Activated T-cell treated with anti-CD3 and anti-CD28 coated beads, Interleukin-2, amount 50 U/mL, for 4 hours (primary cell): ENCODE results near the gene AXL. TPM values are rescaled to one million over a fixed set of nuclear protein-coding genes. Genes with fewer than 3 reads are reported as not detected.

ENCODE experiments used
- ATAC-seq, 2 donors: fragments of 200-7000 bp; cut with Tn5 transposase; one replicate each; pipeline ENCODE4 v1.10.0; 2021
- DNase-seq: peaks from one replicate; pipeline ENCODE4 v3.0.0-alpha.2; 2020
- H3K27me3 Mint-ChIP-seq: one replicate; pipeline ENCODE4 v1.8.0; 2021; ENCODE audit warnings: low read depth, mixed read lengths
- H3K36me3 Mint-ChIP-seq: one replicate; pipeline ENCODE4 v1.8.0; 2022; ENCODE audit warnings: mixed read lengths; ENCODE audit not compliant: insufficient read depth
- H3K4me1 Mint-ChIP-seq: one replicate; pipeline ENCODE4 v1.8.0; 2021; ENCODE audit warnings: low read depth, mixed read lengths
- H3K4me3 Mint-ChIP-seq: one replicate; pipeline ENCODE4 v1.8.0; 2021; ENCODE audit warnings: mild to moderate bottlenecking, moderate library complexity, mixed read lengths
- H3K9me3 Mint-ChIP-seq: one replicate; pipeline ENCODE4 v1.8.0; 2021; ENCODE audit warnings: mixed read lengths
- total RNA-seq, 3 donors: library from RNA; stranded (reverse); gene quantifications; one replicate each; pipeline ENCODE4 v1.2.1, GENCODE V29; 2021

The AXL gene
- total RNA-seq, 3 donors from 2014 or later = 0.08 to 0.40 (median 0.30) TPM

DNA sequence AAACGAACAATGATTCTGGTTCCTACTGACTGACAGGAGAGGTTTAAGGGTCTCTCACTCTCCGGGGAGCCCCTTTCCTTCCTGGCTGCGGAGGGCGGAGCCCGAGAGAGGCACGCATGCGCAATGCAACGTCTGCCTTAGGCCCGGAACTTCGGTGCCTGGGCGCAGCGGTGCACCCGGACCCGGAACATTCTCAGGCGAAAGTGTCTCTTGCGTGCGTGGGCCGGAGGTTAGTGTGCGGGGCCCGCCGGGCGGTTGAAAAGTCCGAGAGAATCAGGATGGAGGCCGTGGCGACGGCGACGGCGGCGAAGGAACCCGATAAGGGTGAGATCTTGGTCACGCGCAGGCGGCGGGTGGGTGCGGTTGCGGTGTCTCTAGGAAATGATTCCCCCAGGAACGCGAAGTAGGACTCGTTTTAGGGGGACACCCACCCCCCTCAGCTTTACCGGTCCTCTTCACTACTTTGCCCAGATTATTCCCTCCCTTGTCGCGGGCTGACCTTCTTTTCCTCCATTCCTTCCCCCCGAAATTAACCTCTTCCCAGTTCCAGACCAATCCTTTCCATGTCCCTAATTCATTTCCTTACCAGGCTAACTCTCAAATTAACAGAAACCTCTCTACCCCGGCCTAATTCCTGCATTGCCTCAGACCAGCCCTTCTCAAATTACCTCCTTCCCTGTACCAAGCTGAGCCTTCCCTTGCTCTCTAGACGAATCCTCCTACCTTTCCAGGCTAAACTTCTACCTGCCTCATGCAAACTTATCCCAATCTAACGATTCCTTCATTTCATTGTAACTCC, 91.2 kb downstream of the AXL start, which contains the start of gene CCDC97:
CCDC97 (plus strand) TSS at position 140 of the 799 bp plus-strand sequence; CDS start at position 279, 139 bp downstream.
- Mint-ChIP-seq H3K4me3 (peak within 1 kb of the TSS; percentile 97), H3K4me1 (peaks cover 69% of the 10 kb centered on the region), H3K36me3 (peaks cover 23% of the 10 kb centered on the region), H3K9me3 (no peaks in the 10 kb centered on the region), H3K27me3 (no peaks in the 10 kb centered on the region)
- ATAC-seq (peak; percentile 70 to 77), DNase-seq (peak; percentile 85)

DNA sequence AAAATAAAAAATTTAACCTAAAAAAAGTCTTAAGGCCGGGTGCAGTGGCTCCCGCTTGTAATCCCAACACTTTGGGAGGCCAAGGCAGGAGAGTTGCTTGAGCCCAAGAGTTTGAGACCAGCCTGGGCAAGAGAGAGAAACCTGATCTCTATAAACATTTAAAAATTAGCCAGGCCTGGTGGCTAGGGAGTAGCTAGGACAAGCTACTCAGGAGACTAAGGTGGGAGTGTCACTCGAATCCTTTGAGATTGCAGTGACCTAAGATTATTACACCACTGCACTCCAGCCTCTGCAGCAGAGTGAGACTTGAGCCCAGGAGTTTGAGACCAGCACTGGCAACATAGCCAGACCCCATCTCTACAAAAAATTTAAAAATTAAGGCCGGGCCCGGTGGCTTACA, 92.0 kb downstream of the AXL start:
- no peaks in the 10 kb centered on the region for H3K27me3 Mint-ChIP-seq
- H3K36me3 Mint-ChIP-seq = peaks cover 22% of the 10 kb centered on the region
- H3K4me3 Mint-ChIP-seq = peak overlapping the region; percentile 97
- ATAC-seq = no peak
- H3K4me1 Mint-ChIP-seq = peaks cover 63% of the 10 kb centered on the region
- DNase-seq = no peak
- no peaks in the 10 kb centered on the region for H3K9me3 Mint-ChIP-seq

Other genes starting within 250 kb of the AXL start
- under 1 TPM in 2 of 3 donors, not detected in 1; 0.18 TPM for gene CYP2B6, start 227.9 kb upstream of the AXL start, total RNA-seq
- gene CYP2A13, start 130.8 kb upstream of the AXL start, total RNA-seq = not detected
- not detected for gene CYP2F1, start 104.8 kb upstream of the AXL start, total RNA-seq
- gene CYP2S1, start 26.0 kb upstream of the AXL start, total RNA-seq = under 1 TPM; 0.24 to 0.30 (median 0.27) TPM
- gene HNRNPUL1, start 45.1 kb downstream of the AXL start, total RNA-seq = 100 to 1,000 TPM; 224 to 248 (median 238) TPM
- 10 to 100 TPM; 33.8 to 40.5 (median 35.1) TPM for gene CCDC97, start 90.9 kb downstream of the AXL start, total RNA-seq
- gene TGFB1, start 134.7 kb downstream of the AXL start, total RNA-seq = 100 to 1,000 TPM; 134 to 168 (median 142) TPM
- gene B9D2, start 144.9 kb downstream of the AXL start, total RNA-seq = 1 to 10 TPM; 5.4 to 5.7 (median 5.7) TPM
- gene TMEM91, start 157.3 kb downstream of the AXL start, total RNA-seq = 1 to 10 TPM; 1.2 to 2.4 (median 1.5) TPM
- 10 to 100 TPM; 86.3 to 95.5 (median 94.5) TPM for gene EXOSC5, start 178.1 kb downstream of the AXL start, total RNA-seq
- 10 to 100 TPM; 23.7 to 29.1 (median 26.7) TPM for gene BCKDHA, start 178.6 kb downstream of the AXL start, total RNA-seq
- under 1 TPM; 0.15 to 0.35 (median 0.24) TPM for gene B3GNT8, start 208.2 kb downstream of the AXL start, total RNA-seq
- 10 to 100 TPM; 70.9 to 79.8 (median 72.2) TPM for gene DMAC2, start 220.7 kb downstream of the AXL start, total RNA-seq
- gene ERICH4, start 223.9 kb downstream of the AXL start, total RNA-seq = not detected